Stimulated activated CD8-positive, alpha-beta memory T cell treated with anti-CD3 and anti-CD28 coated beads, Interleukin-7, amount 100 ng/mL, for 1 hour (primary cell): ENCODE results near the gene CHST11.

Experiments
- DNase-seq, 2 donors: peaks; one replicate each; pipeline ENCODE4 v3.0.0-alpha.2; 2020; ENCODE audit warnings: low read depth in 2 of 2

The CHST11 gene

GRCh38 chr12:104480826-104481440 lies 24.2 kb downstream of the CHST11 start:
- no peak for DNase-seq

GRCh38 chr12:104482113-104482512 lies 25.4 kb downstream of the CHST11 start:
- DNase-seq = no peak

- no peak for DNase-seq
Measured at GRCh38 chr12:104482748-104483147, 26.0 kb downstream of the CHST11 start.

- DNase-seq = no peak
Measured at GRCh38 chr12:104484079-104484478, 27.3 kb downstream of the CHST11 start.

GRCh38 chr12:104485651-104486362 lies 29.1 kb downstream of the CHST11 start:
- no peak for DNase-seq

- no peak for DNase-seq
Measured at GRCh38 chr12:104486363-104486750, 29.6 kb downstream of the CHST11 start.

- no peak for DNase-seq
Measured at GRCh38 chr12:104486943-104487819, 30.4 kb downstream of the CHST11 start.

- DNase-seq = no peak
Measured at GRCh38 chr12:104488374-104488773, 31.6 kb downstream of the CHST11 start.

GRCh38 chr12:104490186-104490585 lies 33.4 kb downstream of the CHST11 start:
- DNase-seq = no peak

GRCh38 chr12:104490850-104491249 lies 34.1 kb downstream of the CHST11 start:
- no peak for DNase-seq

- no peak for DNase-seq
Measured at GRCh38 chr12:104493496-104493895, 36.7 kb downstream of the CHST11 start.

GRCh38 chr12:104494137-104494792 lies 37.5 kb downstream of the CHST11 start:
- peak in 1 of 2 donors; percentile 30 for DNase-seq

GRCh38 chr12:104494793-104495158 lies 38.0 kb downstream of the CHST11 start:
- no peak for DNase-seq

- DNase-seq = no peak
Measured at GRCh38 chr12:104495786-104496185, 39.0 kb downstream of the CHST11 start.

GRCh38 chr12:104496336-104496735 lies 39.6 kb downstream of the CHST11 start:
- no peak for DNase-seq

- no peak for DNase-seq
Measured at GRCh38 chr12:104498211-104498801, 41.6 kb downstream of the CHST11 start.

GRCh38 chr12:104499668-104500332 lies 43.1 kb downstream of the CHST11 start:
- DNase-seq = no peak

- no peak for DNase-seq
Measured at GRCh38 chr12:104501115-104501514, 44.4 kb downstream of the CHST11 start.

GRCh38 chr12:104501660-104502059 lies 44.9 kb downstream of the CHST11 start:
- DNase-seq = no peak

- no peak for DNase-seq
Measured at GRCh38 chr12:104502217-104502616, 45.5 kb downstream of the CHST11 start.

- no peak for DNase-seq
Measured at GRCh38 chr12:104502638-104503037, 45.9 kb downstream of the CHST11 start.
